Activated T-helper 17 cell treated with anti-CD3 and anti-CD28 coated beads, Interleukin-2, amount 50 U/mL, for 72 hours (primary cell): ENCODE results near the gene CRADD. TPM values are rescaled to one million over a fixed set of nuclear protein-coding genes. Genes with fewer than 3 reads are reported as not detected.
"Not testable (repeated sequence)": the region's sequence is repeated elsewhere in the genome, so short reads cannot be mapped to it uniquely, and the experiment has no call there.

Experiments used
- ATAC-seq: fragments of 150-1000 bp; cut with Tn5 transposase; replicated peaks from 2 replicates; pipeline ENCODE4 v1.10.0; 2021; ENCODE audit warnings: mild to moderate bottlenecking, moderate library complexity
- H3K27ac Mint-ChIP-seq: one replicate; pipeline ENCODE4 v1.8.0; 2022; ENCODE audit warnings: mixed read lengths
- H3K27me3 Mint-ChIP-seq: one replicate; pipeline ENCODE4 v1.8.0; 2022; ENCODE audit warnings: mixed read lengths
- H3K36me3 Mint-ChIP-seq: one replicate; pipeline ENCODE4 v1.8.0; 2022; ENCODE audit warnings: low read depth, mild to moderate bottlenecking, mixed read lengths
- H3K4me1 Mint-ChIP-seq: one replicate; pipeline ENCODE4 v1.8.0; 2022; ENCODE audit warnings: mixed read lengths
- H3K4me3 Mint-ChIP-seq: one replicate; pipeline ENCODE4 v1.8.0; 2022; ENCODE audit warnings: mild to moderate bottlenecking, mixed read lengths
- H3K9me3 Mint-ChIP-seq: one replicate; pipeline ENCODE4 v1.8.0; 2022; ENCODE audit warnings: mixed read lengths
- total RNA-seq, 2 donors: library from RNA; stranded (reverse); gene quantifications; one replicate each; pipeline ENCODE4 v1.2.3, GENCODE V29; 2022

Gene CRADD
- total RNA-seq, 2 donors from 2014 or later = 21.4 to 23.0 TPM

DNA sequence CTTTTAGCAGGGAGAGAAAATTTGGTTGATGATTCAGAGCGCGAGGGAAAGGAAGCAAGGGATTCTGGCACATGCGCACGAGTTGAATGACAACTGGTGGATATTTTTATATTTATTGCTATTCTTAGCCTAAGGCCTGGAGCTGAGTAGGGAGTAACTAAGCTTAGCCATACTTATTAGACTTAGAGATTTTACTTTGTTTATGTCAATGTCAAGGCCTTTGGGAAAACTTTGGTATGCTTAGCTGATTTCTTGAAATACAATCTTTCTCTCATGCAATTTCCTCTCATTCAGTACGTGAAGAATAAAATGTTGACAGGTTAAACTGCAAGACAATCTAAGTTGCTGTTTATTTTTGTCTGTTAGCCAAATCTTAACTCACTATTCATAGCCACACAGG, 101.1 kb downstream of the CRADD start:
- Mint-ChIP-seq H3K36me3 (peaks cover 77% of the 10 kb centered on the region), H3K4me1 (peaks cover 44% of the 10 kb centered on the region)

DNA sequence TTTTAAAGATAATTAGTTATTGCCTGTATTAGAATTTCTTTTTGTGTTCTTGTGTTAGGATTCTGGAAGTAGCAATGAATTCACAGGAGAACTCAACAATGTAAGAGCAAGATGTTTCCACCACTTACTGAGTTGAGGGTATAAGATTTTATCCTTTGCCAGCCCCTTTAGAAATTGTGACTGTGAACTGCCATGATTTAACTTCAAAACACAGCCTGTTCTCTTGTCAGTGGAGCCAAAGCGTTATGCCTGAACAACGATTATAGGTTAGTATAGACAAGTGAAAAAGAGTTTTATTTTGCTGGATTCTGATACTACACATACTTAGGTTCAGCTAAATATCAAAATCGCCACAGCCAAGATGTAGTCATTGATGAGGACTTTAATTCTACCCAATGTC, 101.6 kb downstream of the CRADD start:
- no peak for ATAC-seq
- Mint-ChIP-seq H3K4me3 (peak overlapping the region; percentile 53), H3K27ac (peak overlapping the region; percentile 30), H3K27me3 (no peaks in the 10 kb centered on the region), H3K36me3 (peaks cover 74% of the 10 kb centered on the region), H3K9me3 (no peaks in the 10 kb centered on the region), H3K4me1 (peaks cover 42% of the 10 kb centered on the region)

More for the DNA sequence above, 101.1 kb downstream of the CRADD start:
- Mint-ChIP-seq H3K27me3 (no peaks in the 10 kb centered on the region), H3K9me3 (no peaks in the 10 kb centered on the region), H3K4me3 (peak overlapping the region; percentile 53), H3K27ac (no peak overlapping the region)
- ATAC-seq = no peak

DNA sequence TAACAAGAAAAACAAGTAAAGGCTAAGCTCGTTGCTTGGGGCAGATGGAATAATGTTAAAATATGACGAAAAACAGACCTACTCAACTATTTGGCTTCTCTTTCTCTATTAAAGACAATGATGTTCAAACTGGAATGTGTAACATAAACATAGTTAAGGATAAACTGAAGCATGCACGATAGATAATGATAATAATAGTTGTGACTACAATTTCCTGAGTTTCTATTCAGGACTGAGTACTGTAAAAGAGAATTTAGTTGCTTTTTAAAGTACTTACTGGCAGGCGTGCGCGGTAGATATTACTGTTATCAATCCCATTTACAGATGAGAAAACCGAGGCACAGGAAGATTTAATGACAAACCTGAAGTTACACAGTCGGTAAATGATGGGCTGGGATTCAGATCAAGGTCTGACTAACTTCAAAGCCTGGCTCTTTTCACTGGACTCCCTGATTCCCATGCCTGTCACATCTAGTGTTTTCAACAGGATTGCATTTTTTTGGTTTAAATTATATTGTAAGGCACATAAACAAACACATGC, 103.0 kb downstream of the CRADD start:
- no peaks in the 10 kb centered on the region for H3K9me3 Mint-ChIP-seq
- H3K4me1 Mint-ChIP-seq = peaks cover 42% of the 10 kb centered on the region
- peak overlapping the region; percentile 63 for H3K27ac Mint-ChIP-seq
- no peak for ATAC-seq
- no peaks in the 10 kb centered on the region for H3K27me3 Mint-ChIP-seq
- H3K36me3 Mint-ChIP-seq = peaks cover 71% of the 10 kb centered on the region
- H3K4me3 Mint-ChIP-seq = peak overlapping the region; percentile 53

DNA sequence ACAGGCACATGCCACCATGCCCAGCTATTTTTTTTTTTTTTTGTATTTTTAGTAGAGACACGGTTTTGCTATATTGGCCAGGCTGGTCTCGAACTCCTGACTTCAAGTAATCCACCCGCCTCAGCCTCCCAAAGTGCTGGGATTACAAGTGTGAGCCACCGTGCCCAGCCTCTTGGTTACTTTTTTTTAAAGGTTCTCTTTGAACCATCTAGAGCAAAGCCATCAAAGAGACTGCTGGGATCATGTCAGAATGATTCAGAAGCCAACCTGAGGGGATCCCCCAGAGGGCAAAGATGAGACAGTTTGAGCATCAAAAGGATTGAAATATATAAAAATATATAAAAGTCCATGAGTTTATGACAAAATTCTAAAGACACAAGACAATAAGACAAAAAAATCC, 103.7 kb downstream of the CRADD start:
- peak overlapping the region; percentile 63 for H3K27ac Mint-ChIP-seq
- peak overlapping the region; percentile 53 for H3K4me3 Mint-ChIP-seq
- H3K4me1 Mint-ChIP-seq = peaks cover 45% of the 10 kb centered on the region
- H3K36me3 Mint-ChIP-seq = peaks cover 72% of the 10 kb centered on the region
- peak; percentile 70 for ATAC-seq
- H3K27me3 Mint-ChIP-seq, H3K9me3 Mint-ChIP-seq: not testable (repeated sequence)

DNA sequence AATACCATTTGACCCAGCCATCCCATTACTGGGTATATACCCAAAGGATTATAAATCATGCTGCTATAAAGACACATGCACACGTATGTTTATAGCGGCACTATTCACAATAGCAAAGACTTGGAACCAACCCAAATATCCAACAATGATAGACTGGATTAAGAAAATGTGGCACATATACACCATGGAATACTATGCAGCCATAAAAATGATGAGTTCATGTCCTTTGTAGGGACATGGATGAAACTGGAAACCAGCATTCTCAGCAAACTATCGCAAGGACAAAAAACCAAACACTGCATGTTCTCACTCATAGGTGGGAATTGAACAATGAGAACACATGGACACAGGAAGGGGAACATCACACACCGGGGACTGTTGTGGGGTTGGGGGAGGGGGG, 104.8 kb downstream of the CRADD start:
- not testable (repeated sequence) for H3K27me3 Mint-ChIP-seq, H3K9me3 Mint-ChIP-seq

DNA sequence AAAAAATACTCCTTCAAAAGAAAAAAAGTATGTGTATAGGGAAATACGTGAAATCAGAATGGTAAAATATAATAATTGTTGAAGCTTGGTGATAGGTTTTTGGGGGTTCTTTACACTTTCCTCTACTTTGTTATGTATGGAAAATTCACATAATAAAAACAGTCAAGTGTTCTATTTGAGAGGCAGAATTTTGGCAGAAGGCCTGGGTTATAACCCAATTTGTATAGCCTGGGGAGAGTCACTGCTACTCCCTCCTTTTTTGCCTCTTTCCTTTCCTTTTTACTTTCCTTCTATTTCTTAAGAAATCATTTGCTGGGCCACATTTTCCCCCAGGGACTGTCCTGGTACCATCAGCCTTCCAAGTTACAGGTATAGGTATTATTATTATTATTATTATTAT, 105.7 kb downstream of the CRADD start:
- H3K9me3 Mint-ChIP-seq = no peaks in the 10 kb centered on the region
- H3K27me3 Mint-ChIP-seq = no peaks in the 10 kb centered on the region
- no peak for ATAC-seq
- peak overlapping the region; percentile 35 for H3K4me3 Mint-ChIP-seq
- no peak overlapping the region for H3K27ac Mint-ChIP-seq
- peaks cover 67% of the 10 kb centered on the region for H3K36me3 Mint-ChIP-seq
- H3K4me1 Mint-ChIP-seq = peaks cover 32% of the 10 kb centered on the region

More for the DNA sequence above, 104.8 kb downstream of the CRADD start:
- Mint-ChIP-seq H3K4me1 (peaks cover 39% of the 10 kb centered on the region), H3K36me3 (peaks cover 67% of the 10 kb centered on the region), H3K27ac (peak overlapping the region; percentile 63), H3K4me3 (peak overlapping the region; percentile 53)
- not testable (repeated sequence) for ATAC-seq

DNA sequence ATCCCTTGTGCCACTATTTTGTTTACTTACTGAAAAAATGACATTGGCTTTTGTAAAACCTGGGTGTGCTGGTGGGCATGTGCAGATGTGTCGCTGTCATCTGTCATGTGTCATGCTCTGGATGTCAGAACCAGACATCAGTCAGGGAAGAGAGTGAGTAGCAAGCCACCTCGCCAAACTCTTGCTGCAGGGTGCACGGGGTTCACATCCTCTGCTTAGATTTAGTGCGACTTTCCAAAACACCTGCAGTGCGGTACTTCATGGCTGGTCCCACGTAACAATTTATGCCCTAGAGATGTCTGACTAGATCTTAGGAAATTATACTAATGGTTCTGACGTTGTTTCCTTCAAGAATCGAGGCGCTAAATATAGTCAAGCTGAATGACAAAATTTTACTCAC, 106.7 kb downstream of the CRADD start:
- peaks cover 67% of the 10 kb centered on the region for H3K36me3 Mint-ChIP-seq
- H3K27ac Mint-ChIP-seq = peak overlapping the region; percentile 94
- no peaks in the 10 kb centered on the region for H3K27me3 Mint-ChIP-seq
- ATAC-seq = peak; percentile 67
- peaks cover 33% of the 10 kb centered on the region for H3K4me1 Mint-ChIP-seq
- H3K4me3 Mint-ChIP-seq = peak overlapping the region; percentile 73
- H3K9me3 Mint-ChIP-seq = no peaks in the 10 kb centered on the region

DNA sequence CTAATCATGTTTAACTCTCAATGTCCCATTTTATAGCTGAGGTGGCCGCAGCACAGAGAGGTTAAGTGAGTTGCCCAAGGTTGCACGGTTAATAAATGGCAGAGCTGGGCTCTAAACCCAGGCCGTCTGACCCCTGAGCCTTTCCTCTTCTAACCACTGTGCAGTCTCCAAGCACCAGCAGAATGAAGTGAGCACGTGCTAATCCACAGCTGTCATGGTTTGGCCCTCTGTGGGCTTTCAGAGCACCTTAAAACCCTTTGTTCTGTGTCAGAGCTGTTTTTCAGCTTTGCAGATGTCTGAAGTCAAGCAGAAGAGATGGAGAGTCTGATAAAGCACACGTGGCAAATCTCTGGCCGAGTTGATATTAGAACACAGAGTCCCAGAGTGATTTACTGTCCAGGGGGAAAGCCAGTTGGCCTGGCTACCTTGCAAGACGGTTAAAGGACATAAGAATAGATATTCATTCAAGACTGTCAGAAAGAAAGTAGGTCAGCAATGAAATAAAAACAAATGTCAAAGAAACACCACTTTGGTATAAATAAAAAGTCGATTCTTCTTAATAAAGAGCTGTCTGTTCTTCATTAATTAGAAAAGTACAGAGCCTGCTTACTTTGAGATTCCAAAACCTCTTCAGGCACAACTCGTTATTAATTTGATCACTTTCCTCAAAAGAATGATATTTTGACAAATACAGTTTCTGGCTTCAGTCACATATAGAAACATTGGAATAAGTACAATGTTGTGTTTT, 107.3 kb downstream of the CRADD start:
- peak overlapping the region; percentile 73 for H3K4me3 Mint-ChIP-seq
- no peaks in the 10 kb centered on the region for H3K27me3 Mint-ChIP-seq
- H3K27ac Mint-ChIP-seq = peak overlapping the region; percentile 94
- peak; percentile 39 for ATAC-seq
- H3K9me3 Mint-ChIP-seq = no peaks in the 10 kb centered on the region
- peaks cover 67% of the 10 kb centered on the region for H3K36me3 Mint-ChIP-seq
- H3K4me1 Mint-ChIP-seq = peaks cover 40% of the 10 kb centered on the region

DNA sequence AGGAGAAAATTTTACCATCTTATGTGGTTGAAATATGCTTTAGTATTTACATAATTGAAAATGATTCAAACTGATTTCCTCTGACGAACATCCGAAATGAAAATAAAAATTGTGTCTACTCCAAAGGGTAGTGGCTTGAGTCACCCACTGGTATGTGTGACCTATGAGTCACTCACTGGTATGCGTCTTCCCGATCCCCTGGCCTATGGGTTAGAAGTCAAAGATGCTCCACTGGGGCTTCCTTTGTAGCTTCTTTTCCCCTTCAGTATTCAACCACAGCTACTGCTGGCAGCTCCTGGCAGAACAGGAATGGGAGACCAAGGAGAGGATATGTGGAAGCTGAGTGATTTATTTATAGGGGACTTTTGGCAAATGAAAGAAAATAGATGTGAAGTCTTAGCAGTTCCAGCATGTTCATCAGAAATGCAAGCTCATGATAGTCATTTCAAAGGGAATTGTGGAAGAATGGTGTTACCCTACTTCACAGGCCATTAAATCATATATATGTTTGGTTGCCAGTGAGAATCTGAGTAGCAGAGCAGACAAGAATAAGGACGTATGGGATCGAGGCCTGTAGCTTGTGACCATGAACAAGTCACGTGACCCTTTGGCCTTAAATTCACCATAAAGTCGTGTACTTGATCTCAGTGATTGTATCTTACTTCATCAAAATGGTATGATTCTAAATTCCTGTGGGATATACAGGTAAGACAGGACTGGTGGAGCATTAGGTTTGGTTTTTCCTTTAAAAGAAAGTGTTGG, 108.3 kb downstream of the CRADD start:
- Mint-ChIP-seq H3K4me1 (peaks cover 37% of the 10 kb centered on the region), H3K9me3 (no peaks in the 10 kb centered on the region), H3K27me3 (no peaks in the 10 kb centered on the region), H3K4me3 (peak overlapping the region; percentile 73), H3K36me3 (peaks cover 60% of the 10 kb centered on the region), H3K27ac (peak overlapping the region; percentile 94)
- ATAC-seq = peak; percentile 82

DNA sequence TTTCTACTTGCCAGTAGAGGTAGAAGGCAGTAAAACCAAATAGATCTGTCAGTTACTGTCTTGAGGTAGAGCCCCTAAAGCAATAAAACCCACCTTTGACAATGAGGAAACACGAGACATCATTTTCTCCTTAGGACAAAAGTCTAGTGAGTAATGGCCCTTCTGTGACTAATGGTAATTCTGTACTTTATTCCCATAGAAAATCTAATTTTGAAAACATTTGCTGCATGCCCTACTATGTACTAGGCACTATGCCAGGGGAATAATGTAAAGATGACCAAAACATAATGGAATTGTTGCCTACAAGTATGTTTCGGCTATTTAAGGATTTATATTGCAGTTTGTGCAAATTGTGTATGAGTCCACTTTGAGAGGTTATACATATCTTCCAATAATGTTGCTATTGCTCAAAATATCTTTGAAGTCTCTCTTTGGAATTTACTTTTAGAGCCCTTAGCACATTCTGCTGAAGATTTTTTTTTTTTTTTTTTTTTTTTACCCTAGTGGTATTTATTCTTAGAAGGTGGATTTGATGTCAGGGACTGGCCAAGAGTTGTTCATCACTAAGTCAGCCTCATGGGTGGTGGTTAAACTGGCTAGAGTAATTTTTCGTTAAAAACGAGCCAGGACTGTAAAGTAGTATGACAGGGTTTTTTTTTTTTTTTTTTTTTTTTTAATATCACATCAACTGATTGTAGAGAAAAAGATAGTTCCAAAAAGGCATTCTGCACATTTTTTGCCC, 109.7 kb downstream of the CRADD start:
- Mint-ChIP-seq H3K4me3 (peak overlapping the region; percentile 26), H3K27me3 (no peaks in the 10 kb centered on the region), H3K4me1 (peaks cover 36% of the 10 kb centered on the region), H3K9me3 (no peaks in the 10 kb centered on the region), H3K36me3 (peaks cover 47% of the 10 kb centered on the region), H3K27ac (peak overlapping the region; percentile 94)
- no peak for ATAC-seq

DNA sequence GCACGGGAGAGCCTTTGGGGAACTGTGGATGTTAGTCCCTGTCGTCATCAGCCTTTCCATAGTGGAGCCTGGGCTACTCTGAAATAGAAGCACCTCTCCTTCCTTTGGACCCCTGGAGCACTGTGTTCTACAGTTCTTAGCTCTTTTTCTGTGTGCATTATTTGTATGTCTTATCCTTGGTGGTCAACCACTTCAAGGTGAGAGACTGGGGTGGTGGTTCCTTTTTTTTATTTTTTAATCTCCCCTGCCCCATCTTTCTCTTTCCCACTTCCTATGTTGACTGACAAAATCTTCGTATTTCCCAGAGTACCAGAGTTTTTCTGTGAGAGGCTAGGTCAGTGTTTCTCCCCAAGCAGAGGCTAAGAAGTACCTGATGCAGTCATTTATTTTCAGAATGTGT, 111.7 kb downstream of the CRADD start:
- no peaks in the 10 kb centered on the region for H3K9me3 Mint-ChIP-seq
- H3K36me3 Mint-ChIP-seq = peaks cover 47% of the 10 kb centered on the region
- no peak for ATAC-seq
- peaks cover 34% of the 10 kb centered on the region for H3K4me1 Mint-ChIP-seq
- peak overlapping the region; percentile 62 for H3K27ac Mint-ChIP-seq
- H3K4me3 Mint-ChIP-seq = peak overlapping the region; percentile 71
- H3K27me3 Mint-ChIP-seq = no peaks in the 10 kb centered on the region

DNA sequence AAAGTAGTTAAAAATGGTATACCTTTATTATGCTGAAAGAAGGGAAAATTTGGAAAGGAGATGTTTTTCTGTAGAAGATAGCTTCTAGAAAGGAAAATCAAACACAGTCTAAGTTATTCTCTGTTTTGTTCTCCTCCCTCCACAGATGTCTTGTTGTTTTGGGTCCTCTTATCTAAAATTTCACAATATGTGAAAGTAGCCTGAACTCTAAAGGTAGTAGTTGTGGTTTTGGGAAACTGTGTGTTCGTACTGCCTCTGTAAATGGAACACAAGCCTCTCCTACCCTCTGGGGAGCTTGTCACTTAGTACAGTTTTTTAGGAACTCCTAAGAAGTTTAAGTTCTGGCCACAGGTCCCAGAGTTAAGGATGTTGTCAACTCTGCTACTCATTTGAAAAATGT, 112.6 kb downstream of the CRADD start:
- peaks cover 40% of the 10 kb centered on the region for H3K36me3 Mint-ChIP-seq
- no peaks in the 10 kb centered on the region for H3K27me3 Mint-ChIP-seq
- H3K4me3 Mint-ChIP-seq = peak overlapping the region; percentile 71
- H3K9me3 Mint-ChIP-seq = no peaks in the 10 kb centered on the region
- no peak for ATAC-seq
- H3K27ac Mint-ChIP-seq = peak overlapping the region; percentile 62
- peaks cover 26% of the 10 kb centered on the region for H3K4me1 Mint-ChIP-seq

DNA sequence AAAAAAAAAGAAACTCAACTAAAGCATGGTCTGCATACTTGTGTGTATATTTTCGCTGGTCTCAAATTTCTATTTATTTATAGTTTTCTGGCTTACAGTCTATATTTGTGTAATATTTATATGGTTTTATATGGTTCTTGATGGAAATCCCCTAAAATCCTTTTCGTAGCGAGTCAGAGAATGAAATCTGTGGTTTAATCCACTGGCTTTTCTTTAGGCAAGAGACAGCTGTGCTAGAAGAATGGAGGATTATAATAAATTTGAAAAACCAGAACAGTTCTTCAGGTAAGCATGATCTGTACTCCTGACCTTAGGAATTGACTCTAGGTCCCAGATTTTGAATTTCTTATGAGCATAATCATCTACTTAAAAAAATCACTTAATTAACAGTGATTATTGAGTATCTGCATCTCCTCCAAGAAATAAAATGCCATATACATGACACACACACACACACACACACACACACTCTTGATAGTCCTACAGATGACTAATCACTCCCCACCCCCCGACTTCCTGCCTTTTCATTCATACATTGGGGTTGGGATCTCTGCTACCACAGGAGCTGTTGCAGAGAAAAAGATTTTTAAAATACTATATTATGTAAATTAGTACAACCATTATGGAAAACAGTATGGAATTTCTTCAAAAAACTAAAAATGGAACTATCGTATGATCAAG, 113.4 kb downstream of the CRADD start:
- ATAC-seq = peak; percentile 40
- Mint-ChIP-seq H3K9me3 (no peaks in the 10 kb centered on the region), H3K36me3 (peaks cover 36% of the 10 kb centered on the region)

DNA sequence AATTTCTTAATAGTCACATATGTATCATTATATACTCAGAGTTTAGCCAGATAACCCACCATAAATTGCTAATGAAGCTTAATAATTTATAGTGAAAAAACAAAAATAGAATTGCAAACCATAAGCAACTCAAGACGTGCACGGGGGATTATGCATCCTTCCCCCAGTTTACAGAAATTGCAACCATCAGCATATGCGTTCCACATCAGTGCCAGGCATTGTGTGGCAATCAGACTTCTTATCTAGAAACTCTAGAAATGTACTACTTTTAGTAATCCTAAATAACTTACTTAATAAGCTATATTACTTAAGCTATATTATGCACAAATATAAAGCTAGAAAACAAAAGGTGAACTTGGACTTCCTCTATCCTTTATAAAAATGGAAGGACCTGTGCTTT, 115.8 kb downstream of the CRADD start:
- H3K36me3 Mint-ChIP-seq = peaks cover 18% of the 10 kb centered on the region
- H3K27ac Mint-ChIP-seq = no peak overlapping the region
- no peak for ATAC-seq
- no peaks in the 10 kb centered on the region for H3K27me3 Mint-ChIP-seq
- no peak overlapping the region for H3K4me3 Mint-ChIP-seq
- no peaks in the 10 kb centered on the region for H3K9me3 Mint-ChIP-seq
- H3K4me1 Mint-ChIP-seq = peaks cover 25% of the 10 kb centered on the region

More for the DNA sequence above, 113.4 kb downstream of the CRADD start:
- Mint-ChIP-seq H3K4me3 (no peak overlapping the region), H3K27me3 (no peaks in the 10 kb centered on the region), H3K4me1 (peaks cover 22% of the 10 kb centered on the region), H3K27ac (no peak overlapping the region)
